Measurements from ENCODE around the gene BIN2. TPM values are rescaled to one million over a fixed set of nuclear protein-coding genes. Genes with fewer than 3 reads are reported as not detected.

BIN2 gene
- total and polyA plus RNA-seq, 2 of the 4 experiments (the other 2 are of a cell fraction) = not detected

DNA sequence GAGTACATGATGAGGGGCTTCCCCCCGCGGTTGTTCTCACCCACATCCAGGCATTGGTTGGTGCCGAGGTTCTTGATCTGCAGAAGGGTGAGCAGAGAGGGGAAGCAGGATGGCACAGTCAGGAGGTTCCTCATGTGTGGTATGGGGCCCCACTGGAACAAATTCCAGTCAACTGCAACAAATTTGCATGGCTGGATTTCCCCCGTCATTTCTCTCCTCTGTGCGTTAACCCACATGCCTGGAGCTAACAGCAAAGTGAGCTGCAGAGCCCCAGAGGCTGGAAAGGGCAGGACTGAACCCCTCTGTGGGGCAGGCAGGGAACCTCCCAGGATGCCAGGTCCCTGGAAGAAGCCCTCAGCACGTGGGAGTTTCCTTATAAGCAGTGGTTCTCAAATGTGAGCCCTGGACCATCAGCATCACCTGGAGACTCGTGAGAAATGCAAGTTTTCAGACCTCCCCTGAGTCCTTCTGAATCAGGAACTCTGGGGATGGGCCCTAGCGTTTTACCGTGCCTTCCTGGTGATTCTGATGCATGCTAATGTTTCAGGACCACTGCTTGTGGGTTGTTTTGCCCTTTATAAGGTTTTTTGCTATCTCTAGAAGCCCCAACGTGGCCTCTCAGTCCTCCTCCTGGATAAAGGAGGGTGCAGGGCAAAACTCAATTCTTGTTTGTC is 33.5 kb upstream of the BIN2 start:
- TF ChIP-seq MAZ (IDR thresholded peaks at IDR 0.05; ENCODE audit: borderline replicate concordance, low read depth, low read length) (no peak), MXI1 (IDR thresholded peaks at IDR 0.05; ENCODE audit: borderline replicate concordance, low read depth, low read length) (no peak), RCOR1 (IDR thresholded peaks at IDR 0.05; ENCODE audit: insufficient replicate concordance, low read length) (no peak), NFE2L2 (IDR thresholded peaks at IDR 0.05; ENCODE audit: low read depth, low read length) (no peak), FOS (IDR thresholded peaks at IDR 0.05; ENCODE audit: low read depth, low read length) (no peak), ELK1 (IDR thresholded peaks at IDR 0.05; ENCODE audit: borderline replicate concordance, low read depth, low read length) (no peak), POLR2A (IDR thresholded peaks at IDR 0.05; ENCODE audit: low read depth, low read length) (no peak), RFX5 (IDR thresholded peaks at IDR 0.05; ENCODE audit: low read depth, low read length) (no peak), MAFK (IDR thresholded peaks at IDR 0.05; ENCODE audit: low read depth, low read length) (no peak), CEBPB (IDR thresholded peaks at IDR 0.05; ENCODE audit: low read depth, low read length) (no peak)
- TF ChIP-seq, protein P1, sequence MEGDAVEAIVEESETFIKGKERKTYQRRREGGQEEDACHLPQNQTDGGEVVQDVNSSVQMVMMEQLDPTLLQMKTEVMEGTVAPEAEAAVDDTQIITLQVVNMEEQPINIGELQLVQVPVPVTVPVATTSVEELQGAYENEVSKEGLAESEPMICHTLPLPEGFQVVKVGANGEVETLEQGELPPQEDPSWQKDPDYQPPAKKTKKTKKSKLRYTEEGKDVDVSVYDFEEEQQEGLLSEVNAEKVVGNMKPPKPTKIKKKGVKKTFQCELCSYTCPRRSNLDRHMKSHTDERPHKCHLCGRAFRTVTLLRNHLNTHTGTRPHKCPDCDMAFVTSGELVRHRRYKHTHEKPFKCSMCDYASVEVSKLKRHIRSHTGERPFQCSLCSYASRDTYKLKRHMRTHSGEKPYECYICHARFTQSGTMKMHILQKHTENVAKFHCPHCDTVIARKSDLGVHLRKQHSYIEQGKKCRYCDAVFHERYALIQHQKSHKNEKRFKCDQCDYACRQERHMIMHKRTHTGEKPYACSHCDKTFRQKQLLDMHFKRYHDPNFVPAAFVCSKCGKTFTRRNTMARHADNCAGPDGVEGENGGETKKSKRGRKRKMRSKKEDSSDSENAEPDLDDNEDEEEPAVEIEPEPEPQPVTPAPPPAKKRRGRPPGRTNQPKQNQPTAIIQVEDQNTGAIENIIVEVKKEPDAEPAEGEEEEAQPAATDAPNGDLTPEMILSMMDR (conservative IDR thresholded peaks at IDR 0.05; ENCODE audit: low read depth, low read length) = no peak
- TF ChIP-seq, protein P2, sequence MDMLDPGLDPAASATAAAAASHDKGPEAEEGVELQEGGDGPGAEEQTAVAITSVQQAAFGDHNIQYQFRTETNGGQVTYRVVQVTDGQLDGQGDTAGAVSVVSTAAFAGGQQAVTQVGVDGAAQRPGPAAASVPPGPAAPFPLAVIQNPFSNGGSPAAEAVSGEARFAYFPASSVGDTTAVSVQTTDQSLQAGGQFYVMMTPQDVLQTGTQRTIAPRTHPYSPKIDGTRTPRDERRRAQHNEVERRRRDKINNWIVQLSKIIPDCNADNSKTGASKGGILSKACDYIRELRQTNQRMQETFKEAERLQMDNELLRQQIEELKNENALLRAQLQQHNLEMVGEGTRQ (IDR thresholded peaks at IDR 0.05; ENCODE audit: low read depth, low read length) = no peak
- no TSS peak for BruUV-seq (replicated peaks)

More for the DNA sequence above, 33.5 kb upstream of the BIN2 start:
- Histone ChIP-seq H3K9me1 (ENCODE audit: insufficient read depth, low read length) (0 out of 2 replicates have a peak, but pooled peaks cover 4% of the 10 kb centered on the region), H3K18ac (ENCODE audit: low read depth, low read length) (no peak overlapping the region), H3K4me3 (ENCODE audit: insufficient read depth, low read depth, low read length) (no peak overlapping the region), H4K5ac (ENCODE audit: low read depth, low read length) (no peak overlapping the region), H2BK5ac (ENCODE audit: low read depth, low read length, poor library complexity, severe bottlenecking) (no peak overlapping the region), H3K79me1 (ENCODE audit: low read depth in 1 of 2, low read length in 2 of 2) (no peaks in the 10 kb centered on the region), H2AK5ac (ENCODE audit: low read depth, low read length) (no peak overlapping the region), H2BK15ac (ENCODE audit: low read depth, low read length) (no peak overlapping the region), H2AFZ (replicated peaks; ENCODE audit: low read length, poor library complexity) (no peak overlapping the region), H4K20me1 (ENCODE audit: insufficient read depth, low read length) (no peaks in the 10 kb centered on the region), H3K36me3 (ENCODE audit: control insufficient read depth, insufficient read depth, low read length) (0 out of 2 replicates have a peak, but pooled peaks cover 1% of the 10 kb centered on the region), H3K4me2 (ENCODE audit: low read depth, low read length) (no peak overlapping the region), H2BK20ac (ENCODE audit: low read depth, low read length) (no peak overlapping the region), H3K9me3 (ENCODE audit: control insufficient read depth, insufficient read depth, low read length) (no peaks in the 10 kb centered on the region), H2BK120ac (ENCODE audit: low read depth, low read length) (no peak overlapping the region), H3K27ac (ENCODE audit: insufficient read depth, low read length) (no peak overlapping the region), H4K91ac (ENCODE audit: insufficient read depth, low read depth, low read length) (no peak overlapping the region), H2AK9ac (replicated peaks; ENCODE audit: low read depth, low read length, poor library complexity) (no peak overlapping the region), H3K9ac (ENCODE audit: low read depth, low read length) (no peak overlapping the region), H3K23ac (ENCODE audit: low read depth, low read length) (no peak overlapping the region), H4K8ac (ENCODE audit: low read depth in 2 of 2, low read length in 2 of 2) (no peak overlapping the region), H3K27me3 (ENCODE audit: control insufficient read depth, insufficient read depth, low read length) (peaks cover 3% of the 10 kb centered on the region; the same call in 1 of the 2 replicates), H3K56ac (ENCODE audit: extremely low read depth, insufficient read depth, low read length) (no peak overlapping the region), H3K4me1 (ENCODE audit: control insufficient read depth, insufficient read depth, low read length) (no peaks in the 10 kb centered on the region), H3K4ac (ENCODE audit: low read depth, low read length) (no peak overlapping the region), H3K14ac (replicated peaks; ENCODE audit: low read depth, low read length) (no peak overlapping the region)
- CTCF ChIA-PET = no interaction called here
- no peak for DNase-seq
- 100% methylated on average over 1 of the region's 10 CpGs; no CpG with 5 or more reads in 1 of the 2 experiments for WGBS, 2 experiments (ENCODE audit: extremely low coverage in 2 of 2, insufficient read length in 1 of 2)
- dilution Hi-C loops (cut with HindIII; ENCODE audit: low sequenced_read_pairs, unreplicated experiment) (no loop called here), in situ Hi-C loops (cut with MboI; ENCODE audit: low sequenced_read_pairs) (loop anchor here (25.0 kb wide), 1 partner anchor 845 kb away; the partner anchor contains the start of gene DIP2B), intact Hi-C loops (cut with micrococcal nuclease) (no loop called here)
- no peak for ATAC-seq (ENCODE audit: low read depth)
- POLR2A ChIA-PET (ENCODE audit: unreplicated experiment) = no interaction called here

Data from IMR-90 (cell line).